OCI-LY1 (cell line): Measurements from ENCODE around the gene CSNK1D.

Experiments used
- H2AFZ ChIP-seq: fragments of 200-600 bp; sonication (generic), shearing (Covaris generic); 2 replicates; pipeline ENCODE4 v1.6.0; 2014; ENCODE audit warnings: antibody characterized with exemption, mild to moderate bottlenecking, low read length
- H3F3A ChIP-seq: fragments of 200-600 bp; sonication (generic), shearing (Covaris generic); 2 replicates; pipeline ENCODE4 v1.6.0; 2014; ENCODE audit warnings: mild to moderate bottlenecking, antibody characterized with exemption, low read length, moderate library complexity; ENCODE audit not compliant: insufficient read depth
- H3K27ac ChIP-seq: fragments of 200-600 bp; sonication (generic); 2 replicates; pipeline ENCODE4 v1.5.1; 2014; ENCODE audit warnings: low read length, mixed run types, mild to moderate bottlenecking, low read depth; ENCODE audit not compliant: poor library complexity, severe bottlenecking
- H3K27me3 ChIP-seq: fragments of 200-600 bp; sonication (generic); 2 replicates; pipeline ENCODE4 v1.6.0; 2014; ENCODE audit warnings: antibody characterized with exemption, mild to moderate bottlenecking, low read length, moderate library complexity; ENCODE audit not compliant: insufficient read depth
- H3K36me3 ChIP-seq: fragments of 200-600 bp; sonication (generic); 2 replicates; pipeline ENCODE4 v1.6.1; 2014; ENCODE audit warnings: mild to moderate bottlenecking, antibody characterized with exemption, low read length, moderate library complexity, mixed read lengths; ENCODE audit not compliant: insufficient read depth
- H3K4me1 ChIP-seq: fragments of 200-600 bp; sonication (generic); 2 replicates; pipeline ENCODE4 v1.5.1; 2014; ENCODE audit warnings: mild to moderate bottlenecking, low read length, moderate library complexity; ENCODE audit not compliant: insufficient read depth, severe bottlenecking
- H3K4me2 ChIP-seq: fragments of 200-600 bp; sonication (generic), shearing (Covaris generic); 2 replicates; pipeline ENCODE4 v1.6.1; 2014; ENCODE audit warnings: low read length
- H3K4me3 ChIP-seq: fragments of 200-600 bp; sonication (generic); 2 replicates; pipeline ENCODE4 v1.5.1; 2014; ENCODE audit warnings: low read length, low read depth, mild to moderate bottlenecking, mixed read lengths; ENCODE audit not compliant: poor library complexity, severe bottlenecking
- H3K79me2 ChIP-seq: fragments of 200-600 bp; shearing (Covaris generic); 2 replicates; pipeline ENCODE4 v1.6.1; 2016; ENCODE audit warnings: mixed run types, low read length, mixed read lengths; ENCODE audit not compliant: insufficient read depth
- H3K9ac ChIP-seq: fragments of 200-600 bp; sonication (generic), shearing (Covaris generic); 2 replicates; pipeline ENCODE4 v1.6.1; 2014; ENCODE audit warnings: mild to moderate bottlenecking, low read length, mixed read lengths
- H3K9me2 ChIP-seq: fragments of 200-600 bp; sonication (generic), shearing (Covaris generic); 2 replicates; pipeline ENCODE4 v1.6.1; 2014; ENCODE audit warnings: low read depth, mild to moderate bottlenecking, low read length, mixed read lengths
- H3K9me3 ChIP-seq: fragments of 200-600 bp; shearing (Covaris generic); 2 replicates; pipeline ENCODE4 v1.6.1; 2014; ENCODE audit warnings: low read length, mixed read lengths
- H4K20me1 ChIP-seq: fragments of 200-600 bp; sonication (generic), shearing (Covaris generic); 2 replicates; pipeline ENCODE4 v1.6.0; 2016; ENCODE audit warnings: mild to moderate bottlenecking, low read length; ENCODE audit not compliant: insufficient read depth
- EZH2 ChIP-seq: fragments of 200-600 bp; sonication (generic), shearing (Covaris generic); IDR thresholded peaks from 2 replicates; pipeline ENCODE4 v1.8.0; 2017; ENCODE audit warnings: borderline replicate concordance, mixed run types, mild to moderate bottlenecking, antibody characterized with exemption, low read length, moderate library complexity, mixed read lengths
- TF ChIP-seq, protein P1 (sequence below): fragments of 200-600 bp; sonication (generic), shearing (Covaris generic); IDR thresholded peaks from 2 replicates; pipeline ENCODE4 v1.5.1; 2017; ENCODE audit warnings: mild to moderate bottlenecking, antibody characterized with exemption, low read length, moderate library complexity, mixed read lengths

The CSNK1D gene

GRCh38 chr17:82204831-82205719, 68.4 kb downstream of the CSNK1D start:
- peaks cover 3% of the 10 kb centered on the region for H3K27me3 ChIP-seq
- no peak overlapping the region for H2AFZ ChIP-seq
- no peaks in the 10 kb centered on the region for H3K36me3 ChIP-seq
- no peak overlapping the region for H3K9ac ChIP-seq
- no peaks in the 10 kb centered on the region for H3K9me2 ChIP-seq
- H3K9me3 ChIP-seq: no peaks in the 10 kb centered on the region
- peaks cover 9% of the 10 kb centered on the region for H3K4me1 ChIP-seq
- TF ChIP-seq, protein P1, sequence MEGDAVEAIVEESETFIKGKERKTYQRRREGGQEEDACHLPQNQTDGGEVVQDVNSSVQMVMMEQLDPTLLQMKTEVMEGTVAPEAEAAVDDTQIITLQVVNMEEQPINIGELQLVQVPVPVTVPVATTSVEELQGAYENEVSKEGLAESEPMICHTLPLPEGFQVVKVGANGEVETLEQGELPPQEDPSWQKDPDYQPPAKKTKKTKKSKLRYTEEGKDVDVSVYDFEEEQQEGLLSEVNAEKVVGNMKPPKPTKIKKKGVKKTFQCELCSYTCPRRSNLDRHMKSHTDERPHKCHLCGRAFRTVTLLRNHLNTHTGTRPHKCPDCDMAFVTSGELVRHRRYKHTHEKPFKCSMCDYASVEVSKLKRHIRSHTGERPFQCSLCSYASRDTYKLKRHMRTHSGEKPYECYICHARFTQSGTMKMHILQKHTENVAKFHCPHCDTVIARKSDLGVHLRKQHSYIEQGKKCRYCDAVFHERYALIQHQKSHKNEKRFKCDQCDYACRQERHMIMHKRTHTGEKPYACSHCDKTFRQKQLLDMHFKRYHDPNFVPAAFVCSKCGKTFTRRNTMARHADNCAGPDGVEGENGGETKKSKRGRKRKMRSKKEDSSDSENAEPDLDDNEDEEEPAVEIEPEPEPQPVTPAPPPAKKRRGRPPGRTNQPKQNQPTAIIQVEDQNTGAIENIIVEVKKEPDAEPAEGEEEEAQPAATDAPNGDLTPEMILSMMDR: no peak
- H3K4me2 ChIP-seq: no peak overlapping the region
- no peak overlapping the region for H3K4me3 ChIP-seq
- H4K20me1 ChIP-seq: no peaks in the 10 kb centered on the region
- no peak overlapping the region for H3K27ac ChIP-seq
- no peaks in the 10 kb centered on the region for H3F3A ChIP-seq
- no peaks in the 10 kb centered on the region for H3K79me2 ChIP-seq

GRCh38 chr17:82203920-82204319, 69.6 kb downstream of the CSNK1D start:
- no peaks in the 10 kb centered on the region for H4K20me1 ChIP-seq
- peaks cover 3% of the 10 kb centered on the region for H3K27me3 ChIP-seq
- H3K4me3 ChIP-seq: no peak overlapping the region
- peaks cover 9% of the 10 kb centered on the region for H3K4me1 ChIP-seq
- H3K79me2 ChIP-seq: no peaks in the 10 kb centered on the region
- H2AFZ ChIP-seq: no peak overlapping the region
- no peak overlapping the region for H3K4me2 ChIP-seq
- TF ChIP-seq EZH2: no peak
- TF ChIP-seq, protein P1: no peak
- H3K36me3 ChIP-seq: no peaks in the 10 kb centered on the region
- H3K9ac ChIP-seq: no peak overlapping the region
- no peaks in the 10 kb centered on the region for H3F3A ChIP-seq
- H3K9me2 ChIP-seq: no peaks in the 10 kb centered on the region
- H3K9me3 ChIP-seq: no peaks in the 10 kb centered on the region
- no peak overlapping the region for H3K27ac ChIP-seq

- H3K9me3 ChIP-seq: no peaks in the 10 kb centered on the region
- peaks cover 3% of the 10 kb centered on the region for H3K27me3 ChIP-seq
- H3K4me1 ChIP-seq: peaks cover 9% of the 10 kb centered on the region
- H4K20me1 ChIP-seq: no peaks in the 10 kb centered on the region
- H3K79me2 ChIP-seq: no peaks in the 10 kb centered on the region
- no peak overlapping the region for H3K9ac ChIP-seq
- no peak overlapping the region for H3K4me2 ChIP-seq
- no peak overlapping the region for H3K27ac ChIP-seq
- H3K9me2 ChIP-seq: no peaks in the 10 kb centered on the region
- H2AFZ ChIP-seq: no peak overlapping the region
- no peaks in the 10 kb centered on the region for H3F3A ChIP-seq
- no peak for TF ChIP-seq EZH2
- TF ChIP-seq, protein P1: no peak
- peaks cover 4% of the 10 kb centered on the region; the same call in 1 of the 2 replicates for H3K36me3 ChIP-seq
- H3K4me3 ChIP-seq: no peak overlapping the region
Measured at GRCh38 chr17:82202981-82203380, 70.5 kb downstream of the CSNK1D start.
